Measurements from ENCODE around the gene IFRD1.
"Not testable (repeated sequence)": the region's sequence is repeated elsewhere in the genome, so short reads cannot be mapped to it uniquely, and the experiment has no call there.

IFRD1 gene

DNA sequence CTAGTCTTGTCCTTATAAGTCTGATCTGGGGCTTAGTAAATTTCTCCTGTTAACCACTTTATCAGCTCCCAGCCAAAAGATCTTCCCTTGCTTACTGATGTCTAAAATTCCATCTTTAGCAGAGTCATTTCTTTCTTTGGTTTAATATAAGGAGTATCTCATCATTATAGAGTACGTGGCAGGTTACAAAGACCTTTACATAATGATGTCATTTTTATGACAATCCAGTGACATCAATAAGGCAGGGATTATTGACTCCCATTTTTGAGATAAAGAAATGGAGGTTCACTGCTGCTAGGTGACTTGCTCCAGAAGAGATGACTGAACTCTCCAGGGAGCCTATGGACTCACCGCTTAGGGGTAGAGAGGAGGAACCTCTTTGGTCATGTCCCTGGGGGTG is 8.1 kb upstream of the IFRD1 start:
- no peak for DNase-seq

GRCh38 chr7:112444505-112444904 is 5.8 kb upstream of the IFRD1 start:
- DNase-seq: no peak

DNA sequence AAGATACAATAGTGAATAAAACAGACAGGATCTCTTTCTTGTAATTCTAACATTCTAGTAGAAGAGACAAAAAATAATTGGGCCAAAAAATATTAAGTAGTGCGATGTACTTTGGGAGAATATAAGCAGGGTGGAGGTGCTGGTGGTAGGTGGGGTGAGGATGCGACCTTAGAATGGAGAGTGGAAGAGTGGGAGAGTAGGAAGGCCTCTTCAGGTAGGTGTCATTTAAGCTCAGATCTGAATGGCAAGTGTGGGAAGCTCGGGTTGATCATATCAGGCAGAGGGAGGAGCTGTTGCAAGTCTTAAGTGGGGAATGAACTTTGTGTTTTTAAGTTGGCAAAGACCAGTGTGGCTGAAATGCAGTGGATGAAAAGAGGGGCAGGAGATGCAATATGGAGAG is 3.8 kb upstream of the IFRD1 start:
- no peak for DNase-seq

- no peak for DNase-seq
These were observed 2.9 kb upstream of the IFRD1 start for GRCh38 chr7:112447406-112447805.

- no peak for DNase-seq
These were observed 1.9 kb upstream of the IFRD1 start for GRCh38 chr7:112448381-112448780.

GRCh38 chr7:112448891-112449290 is 1.4 kb upstream of the IFRD1 start:
- no peak for DNase-seq

GRCh38 chr7:112449353-112449752 is 907 bp upstream of the IFRD1 start:
- peak in 1 of 58 donors; percentile 14 for DNase-seq

- DNase-seq: peak; percentile 63 to 97 (median 91)
These were observed 824 bp downstream of the IFRD1 start for GRCh38 chr7:112450807-112451761.

GRCh38 chr7:112452102-112452888 is 2.0 kb downstream of the IFRD1 start:
- peak in 15 of 58 donors; percentile 1 to 31 (median 8) for DNase-seq

GRCh38 chr7:112453505-112454171 is 3.4 kb downstream of the IFRD1 start:
- DNase-seq: no peak

DNA sequence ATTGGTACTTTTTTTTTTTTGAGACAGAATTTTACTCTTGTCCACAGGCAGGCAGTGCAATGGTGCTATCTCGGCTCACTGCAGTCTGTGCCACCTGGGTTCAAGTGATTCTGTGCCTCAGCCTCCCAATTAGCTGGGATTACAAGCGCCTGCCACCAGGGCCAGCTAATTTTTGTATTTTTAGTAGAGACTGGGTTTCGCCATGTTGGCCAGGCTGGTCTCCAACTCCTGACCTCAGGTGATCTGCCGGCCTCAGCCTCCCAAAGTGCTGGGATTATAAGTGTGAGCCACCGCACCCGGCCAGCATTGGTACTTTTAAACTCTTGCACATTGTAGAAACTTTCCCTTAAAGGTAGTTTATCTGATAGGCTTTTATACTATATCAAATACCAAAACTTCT is 3.9 kb downstream of the IFRD1 start:
- DNase-seq: not testable (repeated sequence)

- no peak for DNase-seq
These were observed 9.4 kb downstream of the IFRD1 start for GRCh38 chr7:112459645-112460044.

DNA sequence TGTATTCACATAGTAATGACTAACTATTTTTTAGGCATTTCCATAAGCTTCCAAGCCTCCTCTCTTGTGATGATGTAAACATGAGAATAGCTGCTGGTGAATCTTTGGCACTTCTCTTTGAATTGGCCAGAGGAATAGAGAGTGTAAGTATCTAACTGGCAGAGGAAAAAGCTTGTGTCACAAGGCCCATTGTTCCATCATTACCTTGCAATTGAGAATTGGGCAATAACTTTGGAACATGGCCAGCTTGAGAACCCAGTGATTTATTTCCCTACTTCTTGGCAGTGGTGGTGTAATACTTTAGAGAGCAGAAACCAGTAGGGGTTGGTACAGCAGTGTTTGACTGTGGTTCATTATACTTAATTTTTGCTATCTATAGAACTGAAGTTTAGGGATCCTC is 12.0 kb downstream of the IFRD1 start:
- DNase-seq: peak in 3 of 58 donors; percentile 17 to 35 (median 24)

GRCh38 chr7:112467867-112468266 is 17.6 kb downstream of the IFRD1 start:
- DNase-seq: no peak

GRCh38 chr7:112470194-112470593 is 19.9 kb downstream of the IFRD1 start:
- no peak for DNase-seq

- no peak for DNase-seq
These were observed 26.3 kb downstream of the IFRD1 start for GRCh38 chr7:112476390-112477052.

DNA sequence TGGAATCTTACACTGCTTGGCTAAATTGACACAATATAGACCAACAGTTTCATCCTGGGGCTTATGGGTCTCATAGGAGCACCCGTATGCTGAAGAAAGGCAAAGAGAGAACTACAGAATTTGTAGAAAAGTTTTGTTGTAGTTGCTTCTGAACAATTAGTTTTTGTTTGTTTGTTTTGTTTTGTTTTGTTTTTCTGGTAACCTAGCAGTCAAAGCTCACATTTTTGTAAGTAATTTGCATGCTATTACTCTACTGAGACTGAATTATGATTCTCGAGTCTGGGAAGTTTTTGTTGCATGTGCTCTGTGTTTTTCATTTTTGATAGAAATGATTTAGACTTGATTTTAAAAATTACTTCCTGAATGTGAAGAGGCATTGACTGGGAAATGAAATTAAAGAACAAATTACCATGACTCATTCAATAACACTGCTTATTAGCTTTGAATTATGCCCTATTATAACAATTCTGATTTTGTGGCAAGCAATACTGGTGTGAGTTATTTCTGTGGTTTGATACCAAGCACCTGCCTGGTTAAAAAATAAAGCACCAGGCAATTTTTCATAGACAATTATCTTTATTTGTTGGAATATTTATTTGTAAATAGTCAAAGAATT is 31.0 kb downstream of the IFRD1 start:
- DNase-seq: no peak

- DNase-seq: peak in 1 of 58 donors; percentile 51
These were observed 31.8 kb downstream of the IFRD1 start for GRCh38 chr7:112481833-112482670.

- DNase-seq: no peak
These were observed 34.5 kb downstream of the IFRD1 start for GRCh38 chr7:112484671-112485167.
